GM12872 (cell line): Measurements from ENCODE around the gene SPATA13.

Experiments used
- CTCF ChIP-seq: IDR thresholded peaks from 3 replicates; pipeline ENCODE4 v1.5.1; 2011; ENCODE audit warnings: low read depth, mild to moderate bottlenecking, low read length, moderate library complexity; ENCODE audit not compliant: insufficient read depth

Gene SPATA13

GRCh38 chr13:24286624-24287023 lies 126.1 kb downstream of the SPATA13 start:
- no peak for TF ChIP-seq CTCF

GRCh38 chr13:24287748-24288287 lies 127.3 kb downstream of the SPATA13 start:
- no peak for TF ChIP-seq CTCF

GRCh38 chr13:24288870-24289269 lies 128.3 kb downstream of the SPATA13 start:
- TF ChIP-seq CTCF, result no peak

GRCh38 chr13:24290280-24290932 lies 129.9 kb downstream of the SPATA13 start:
- no peak for TF ChIP-seq CTCF

- no peak for TF ChIP-seq CTCF
These were observed 132.0 kb downstream of the SPATA13 start for GRCh38 chr13:24292481-24292880.

GRCh38 chr13:24293746-24294145 lies 133.2 kb downstream of the SPATA13 start:
- no peak for TF ChIP-seq CTCF

GRCh38 chr13:24299488-24300114 lies 139.1 kb downstream of the SPATA13 start:
- no peak for TF ChIP-seq CTCF
